ENCODE measurements around the gene AUTS2. TPM values are rescaled to one million over a fixed set of nuclear protein-coding genes. Genes with fewer than 3 reads are reported as not detected.

The AUTS2 gene
- total and polyA plus RNA-seq, 2 experiments from 2014 or later = 32.0 to 91.0 TPM

DNA sequence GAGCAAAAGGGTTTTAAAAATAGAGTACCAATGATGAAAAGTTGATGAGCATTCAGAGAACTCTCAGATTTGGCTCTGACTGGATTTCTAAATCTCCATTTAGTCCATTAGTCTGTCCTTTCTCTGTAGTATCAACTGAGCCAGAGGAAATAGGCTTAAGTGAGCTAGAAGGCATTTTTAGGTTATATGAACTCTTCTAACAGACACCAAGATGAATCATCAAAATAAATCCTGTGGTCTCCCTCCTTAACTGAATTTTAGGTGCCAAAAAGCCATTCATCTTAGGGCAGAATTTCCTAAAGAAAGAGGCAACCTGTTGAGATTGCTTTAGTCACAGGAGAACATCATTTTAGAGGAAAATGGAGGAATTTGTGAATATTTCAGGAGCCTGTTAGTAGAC is 305.1 kb downstream of the AUTS2 start (continued):
- no peak for TF ChIP-seq JUNB (IDR thresholded peaks at IDR 0.05; ENCODE audit: unreplicated experiment)
- no peak for TF ChIP-seq STAT1 (IDR thresholded peaks at IDR 0.05; ENCODE audit: unreplicated experiment)
- TF ChIP-seq CREB1 (CRISPR knock-in tag; IDR thresholded peaks at IDR 0.05; ENCODE audit: low read depth) = no peak
- TF ChIP-seq, protein P1, sequence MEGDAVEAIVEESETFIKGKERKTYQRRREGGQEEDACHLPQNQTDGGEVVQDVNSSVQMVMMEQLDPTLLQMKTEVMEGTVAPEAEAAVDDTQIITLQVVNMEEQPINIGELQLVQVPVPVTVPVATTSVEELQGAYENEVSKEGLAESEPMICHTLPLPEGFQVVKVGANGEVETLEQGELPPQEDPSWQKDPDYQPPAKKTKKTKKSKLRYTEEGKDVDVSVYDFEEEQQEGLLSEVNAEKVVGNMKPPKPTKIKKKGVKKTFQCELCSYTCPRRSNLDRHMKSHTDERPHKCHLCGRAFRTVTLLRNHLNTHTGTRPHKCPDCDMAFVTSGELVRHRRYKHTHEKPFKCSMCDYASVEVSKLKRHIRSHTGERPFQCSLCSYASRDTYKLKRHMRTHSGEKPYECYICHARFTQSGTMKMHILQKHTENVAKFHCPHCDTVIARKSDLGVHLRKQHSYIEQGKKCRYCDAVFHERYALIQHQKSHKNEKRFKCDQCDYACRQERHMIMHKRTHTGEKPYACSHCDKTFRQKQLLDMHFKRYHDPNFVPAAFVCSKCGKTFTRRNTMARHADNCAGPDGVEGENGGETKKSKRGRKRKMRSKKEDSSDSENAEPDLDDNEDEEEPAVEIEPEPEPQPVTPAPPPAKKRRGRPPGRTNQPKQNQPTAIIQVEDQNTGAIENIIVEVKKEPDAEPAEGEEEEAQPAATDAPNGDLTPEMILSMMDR (conservative IDR thresholded peaks at IDR 0.05; ENCODE audit: low read depth in 2 of 2) = no peak

DNA sequence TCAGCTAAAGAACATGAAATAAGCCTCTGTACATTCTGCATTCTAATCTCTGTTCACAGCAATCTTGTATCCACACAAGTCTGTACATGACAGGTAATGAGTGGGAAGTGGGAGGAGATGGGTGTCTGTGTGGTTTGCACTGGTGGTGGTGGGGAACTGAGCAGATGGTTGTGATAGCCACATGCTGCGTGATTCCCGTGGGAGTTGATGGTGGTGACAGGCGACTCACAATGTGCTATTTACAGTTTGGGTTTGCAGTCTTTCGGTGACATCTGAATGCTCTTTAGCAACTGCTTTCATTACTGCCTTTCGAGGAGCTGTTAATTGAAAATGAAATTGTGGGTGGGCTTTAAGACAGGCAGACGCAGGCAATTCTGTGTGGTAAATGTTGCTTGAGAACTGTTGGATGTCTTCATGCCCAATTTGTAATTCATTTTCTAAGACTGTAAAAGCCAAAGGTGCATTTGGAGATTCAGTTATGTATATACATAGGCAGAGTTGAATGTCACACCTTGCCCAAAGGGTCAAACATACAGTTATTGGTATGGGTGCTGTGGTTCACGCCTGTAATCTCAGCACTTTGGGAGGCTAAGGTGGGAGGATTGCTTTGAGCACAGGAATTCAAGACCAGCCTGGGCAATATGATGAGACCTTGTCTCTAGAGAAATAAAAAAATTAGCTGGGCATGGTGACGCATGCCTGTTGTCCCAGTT is 308.2 kb downstream of the AUTS2 start:
- ATAC-seq (no peak), DNase-seq (ENCODE audit: low spot score) (no peak)
- H3K27me3 Mint-ChIP-seq (ENCODE audit: insufficient read depth, low read depth, poor library complexity) = peaks cover 3% of the 10 kb centered on the region
- no peak overlapping the region for H3K4me3 Mint-ChIP-seq
- H3K4me1 Mint-ChIP-seq = no peaks in the 10 kb centered on the region
- Histone ChIP-seq H3K4me2 (no peak overlapping the region), H3K4me1 (ENCODE audit: insufficient read depth) (no peaks in the 10 kb centered on the region), H3K4me3 (no peak overlapping the region), H3K9me2 (ENCODE audit: insufficient read depth) (no peaks in the 10 kb centered on the region), H3K27ac (ENCODE audit: low read depth) (no peak overlapping the region), H2AFZ (no peak overlapping the region), H4K20me1 (replicated peaks; ENCODE audit: insufficient read depth) (no peaks in the 10 kb centered on the region), H3K36me3 (ENCODE audit: insufficient read depth) (no peaks in the 10 kb centered on the region), H3K79me2 (replicated peaks; ENCODE audit: insufficient read depth) (no peaks in the 10 kb centered on the region), H3K27me3 (ENCODE audit: insufficient read depth) (no peaks in the 10 kb centered on the region), H3F3A (replicated peaks; ENCODE audit: low read depth) (no peaks in the 10 kb centered on the region)
- peaks cover 15% of the 10 kb centered on the region for H3K9me3 Mint-ChIP-seq
- H3K36me3 Mint-ChIP-seq (ENCODE audit: low read depth) = peaks cover 13% of the 10 kb centered on the region
- no peak overlapping the region for H3K27ac Mint-ChIP-seq
- TF ChIP-seq ZNF114 (CRISPR knock-in tag; IDR thresholded peaks at IDR 0.05) = no peak
- TF ChIP-seq NANOG (IDR thresholded peaks at IDR 0.05; ENCODE audit: borderline replicate concordance) = no peak
- TF ChIP-seq ZNF331 (CRISPR knock-in tag; IDR thresholded peaks at IDR 0.05; ENCODE audit: low read depth) = no peak
- TF ChIP-seq, protein P2, sequence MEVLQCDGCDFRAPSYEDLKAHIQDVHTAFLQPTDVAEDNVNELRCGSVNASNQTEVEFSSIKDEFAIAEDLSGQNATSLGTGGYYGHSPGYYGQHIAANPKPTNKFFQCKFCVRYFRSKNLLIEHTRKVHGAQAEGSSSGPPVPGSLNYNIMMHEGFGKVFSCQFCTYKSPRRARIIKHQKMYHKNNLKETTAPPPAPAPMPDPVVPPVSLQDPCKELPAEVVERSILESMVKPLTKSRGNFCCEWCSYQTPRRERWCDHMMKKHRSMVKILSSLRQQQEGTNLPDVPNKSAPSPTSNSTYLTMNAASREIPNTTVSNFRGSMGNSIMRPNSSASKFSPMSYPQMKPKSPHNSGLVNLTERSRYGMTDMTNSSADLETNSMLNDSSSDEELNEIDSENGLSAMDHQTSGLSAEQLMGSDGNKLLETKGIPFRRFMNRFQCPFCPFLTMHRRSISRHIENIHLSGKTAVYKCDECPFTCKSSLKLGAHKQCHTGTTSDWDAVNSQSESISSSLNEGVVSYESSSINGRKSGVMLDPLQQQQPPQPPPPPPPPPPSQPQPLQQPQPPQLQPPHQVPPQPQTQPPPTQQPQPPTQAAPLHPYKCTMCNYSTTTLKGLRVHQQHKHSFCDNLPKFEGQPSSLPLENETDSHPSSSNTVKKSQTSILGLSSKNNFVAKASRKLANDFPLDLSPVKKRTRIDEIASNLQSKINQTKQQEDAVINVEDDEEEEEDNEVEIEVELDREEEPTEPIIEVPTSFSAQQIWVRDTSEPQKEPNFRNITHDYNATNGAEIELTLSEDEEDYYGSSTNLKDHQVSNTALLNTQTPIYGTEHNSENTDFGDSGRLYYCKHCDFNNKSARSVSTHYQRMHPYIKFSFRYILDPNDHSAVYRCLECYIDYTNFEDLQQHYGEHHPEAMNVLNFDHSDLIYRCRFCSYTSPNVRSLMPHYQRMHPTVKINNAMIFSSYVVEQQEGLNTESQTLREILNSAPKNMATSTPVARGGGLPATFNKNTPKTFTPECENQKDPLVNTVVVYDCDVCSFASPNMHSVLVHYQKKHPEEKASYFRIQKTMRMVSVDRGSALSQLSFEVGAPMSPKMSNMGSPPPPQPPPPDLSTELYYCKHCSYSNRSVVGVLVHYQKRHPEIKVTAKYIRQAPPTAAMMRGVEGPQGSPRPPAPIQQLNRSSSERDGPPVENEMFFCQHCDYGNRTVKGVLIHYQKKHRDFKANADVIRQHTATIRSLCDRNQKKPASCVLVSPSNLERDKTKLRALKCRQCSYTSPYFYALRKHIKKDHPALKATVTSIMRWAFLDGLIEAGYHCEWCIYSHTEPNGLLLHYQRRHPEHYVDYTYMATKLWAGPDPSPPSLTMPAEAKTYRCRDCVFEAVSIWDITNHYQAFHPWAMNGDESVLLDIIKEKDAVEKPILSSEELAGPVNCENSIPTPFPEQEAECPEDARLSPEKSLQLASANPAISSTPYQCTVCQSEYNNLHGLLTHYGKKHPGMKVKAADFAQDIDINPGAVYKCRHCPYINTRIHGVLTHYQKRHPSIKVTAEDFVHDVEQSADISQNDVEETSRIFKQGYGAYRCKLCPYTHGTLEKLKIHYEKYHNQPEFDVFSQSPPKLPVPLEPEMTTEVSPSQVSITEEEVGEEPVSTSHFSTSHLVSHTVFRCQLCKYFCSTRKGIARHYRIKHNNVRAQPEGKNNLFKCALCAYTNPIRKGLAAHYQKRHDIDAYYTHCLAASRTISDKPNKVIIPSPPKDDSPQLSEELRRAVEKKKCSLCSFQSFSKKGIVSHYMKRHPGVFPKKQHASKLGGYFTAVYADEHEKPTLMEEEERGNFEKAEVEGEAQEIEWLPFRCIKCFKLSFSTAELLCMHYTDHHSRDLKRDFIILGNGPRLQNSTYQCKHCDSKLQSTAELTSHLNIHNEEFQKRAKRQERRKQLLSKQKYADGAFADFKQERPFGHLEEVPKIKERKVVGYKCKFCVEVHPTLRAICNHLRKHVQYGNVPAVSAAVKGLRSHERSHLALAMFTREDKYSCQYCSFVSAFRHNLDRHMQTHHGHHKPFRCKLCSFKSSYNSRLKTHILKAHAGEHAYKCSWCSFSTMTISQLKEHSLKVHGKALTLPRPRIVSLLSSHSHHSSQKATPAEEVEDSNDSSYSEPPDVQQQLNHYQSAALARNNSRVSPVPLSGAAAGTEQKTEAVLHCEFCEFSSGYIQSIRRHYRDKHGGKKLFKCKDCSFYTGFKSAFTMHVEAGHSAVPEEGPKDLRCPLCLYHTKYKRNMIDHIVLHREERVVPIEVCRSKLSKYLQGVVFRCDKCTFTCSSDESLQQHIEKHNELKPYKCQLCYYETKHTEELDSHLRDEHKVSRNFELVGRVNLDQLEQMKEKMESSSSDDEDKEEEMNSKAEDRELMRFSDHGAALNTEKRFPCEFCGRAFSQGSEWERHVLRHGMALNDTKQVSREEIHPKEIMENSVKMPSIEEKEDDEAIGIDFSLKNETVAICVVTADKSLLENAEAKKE (CRISPR knock-in tag; IDR thresholded peaks at IDR 0.05) = no peak
- TF ChIP-seq, protein P3, sequence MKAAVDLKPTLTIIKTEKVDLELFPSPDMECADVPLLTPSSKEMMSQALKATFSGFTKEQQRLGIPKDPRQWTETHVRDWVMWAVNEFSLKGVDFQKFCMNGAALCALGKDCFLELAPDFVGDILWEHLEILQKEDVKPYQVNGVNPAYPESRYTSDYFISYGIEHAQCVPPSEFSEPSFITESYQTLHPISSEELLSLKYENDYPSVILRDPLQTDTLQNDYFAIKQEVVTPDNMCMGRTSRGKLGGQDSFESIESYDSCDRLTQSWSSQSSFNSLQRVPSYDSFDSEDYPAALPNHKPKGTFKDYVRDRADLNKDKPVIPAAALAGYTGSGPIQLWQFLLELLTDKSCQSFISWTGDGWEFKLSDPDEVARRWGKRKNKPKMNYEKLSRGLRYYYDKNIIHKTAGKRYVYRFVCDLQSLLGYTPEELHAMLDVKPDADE (IDR thresholded peaks at IDR 0.05) = no peak
- TF ChIP-seq EZH2 (IDR thresholded peaks at IDR 0.05; ENCODE audit: low read depth, unreplicated experiment) = no peak
- TF ChIP-seq, protein P1 (conservative IDR thresholded peaks at IDR 0.05; ENCODE audit: low read depth in 2 of 2) = no peak
- TF ChIP-seq STAT1 (IDR thresholded peaks at IDR 0.05; ENCODE audit: unreplicated experiment) = no peak

Data from GM23338 (cell line).